ENCODE data around the gene NEXN. TPM values are rescaled to one million over a fixed set of nuclear protein-coding genes. Genes with fewer than 3 reads are reported as not detected.

Gene NEXN
- total RNA-seq, 2 donors from 2014 or later, result 5.7 TPM

- Histone ChIP-seq H3K27me3 (ENCODE audit: control insufficient read depth, insufficient read depth, low read length, poor library complexity, severe bottlenecking) (no peaks in the 10 kb centered on the region), H3K36me3 (ENCODE audit: control insufficient read depth, insufficient read depth, low read length) (peaks cover 60% of the 10 kb centered on the region), H3K9ac (ENCODE audit: extremely low read depth, low read length, poor library complexity, severe bottlenecking) (no peak overlapping the region), H3K4me3 (ENCODE audit: low read length) (no peak overlapping the region), H3K9me3 (ENCODE audit: control insufficient read depth, low read length) (no peaks in the 10 kb centered on the region), H3K4me1 (ENCODE audit: control insufficient read depth, insufficient read depth, low read length) (no peaks in the 10 kb centered on the region), H3K27ac (ENCODE audit: low read depth, low read length) (no peak overlapping the region)
- Mint-ChIP-seq H3K27me3 (ENCODE audit: insufficient read depth) (no peaks in the 10 kb centered on the region), H3K4me1 (no peaks in the 10 kb centered on the region), H3K36me3 (ENCODE audit: low read depth) (peaks cover 10% of the 10 kb centered on the region), H3K4me3 (no peak overlapping the region), H3K9me3 (no peaks in the 10 kb centered on the region), H3K27ac (no peak overlapping the region)
- TF ChIP-seq CTCF (conservative IDR thresholded peaks at IDR 0.05), result no peak
- DNase-seq, result no peak
Measured at GRCh38 chr1:77938651-77939050, 50.2 kb downstream of the NEXN start.

GRCh38 chr1:77940921-77941570 is 52.6 kb downstream of the NEXN start:
- Histone ChIP-seq H3K9me3 (ENCODE audit: control insufficient read depth, low read length) (no peaks in the 10 kb centered on the region), H3K9ac (ENCODE audit: extremely low read depth, low read length, poor library complexity, severe bottlenecking) (no peak overlapping the region), H3K4me1 (ENCODE audit: control insufficient read depth, insufficient read depth, low read length) (no peaks in the 10 kb centered on the region), H3K27ac (ENCODE audit: low read depth, low read length) (no peak overlapping the region), H3K27me3 (ENCODE audit: control insufficient read depth, insufficient read depth, low read length, poor library complexity, severe bottlenecking) (no peaks in the 10 kb centered on the region), H3K4me3 (ENCODE audit: low read length) (no peak overlapping the region), H3K36me3 (ENCODE audit: control insufficient read depth, insufficient read depth, low read length) (peaks cover 64% of the 10 kb centered on the region)
- no peak for DNase-seq
- Mint-ChIP-seq H3K36me3 (ENCODE audit: low read depth) (peaks cover 24% of the 10 kb centered on the region), H3K9me3 (no peaks in the 10 kb centered on the region), H3K4me3 (no peak overlapping the region), H3K27ac (no peak overlapping the region), H3K27me3 (ENCODE audit: insufficient read depth) (no peaks in the 10 kb centered on the region), H3K4me1 (no peaks in the 10 kb centered on the region)
- no peak for TF ChIP-seq CTCF (conservative IDR thresholded peaks at IDR 0.05)
- 94 to 100% methylated on average over 3 to 4 of the region's 4 CpGs for WGBS, 2 experiments (ENCODE audit: insufficient coverage in 1 of 2, insufficient read length in 1 of 2)

GRCh38 chr1:77942400-77943140 is 54.1 kb downstream of the NEXN start:
- Histone ChIP-seq H3K9me3 (ENCODE audit: control insufficient read depth, low read length) (no peaks in the 10 kb centered on the region), H3K4me1 (ENCODE audit: control insufficient read depth, insufficient read depth, low read length) (no peaks in the 10 kb centered on the region), H3K4me3 (ENCODE audit: low read length) (no peak overlapping the region), H3K27me3 (ENCODE audit: control insufficient read depth, insufficient read depth, low read length, poor library complexity, severe bottlenecking) (no peaks in the 10 kb centered on the region), H3K9ac (ENCODE audit: extremely low read depth, low read length, poor library complexity, severe bottlenecking) (no peak overlapping the region), H3K36me3 (ENCODE audit: control insufficient read depth, insufficient read depth, low read length) (peaks cover 71% of the 10 kb centered on the region), H3K27ac (ENCODE audit: low read depth, low read length) (no peak overlapping the region)
- WGBS, 2 experiments (ENCODE audit: insufficient coverage in 1 of 2, insufficient read length in 1 of 2), result 96 to 100% methylated on average over 1 to 3 of the region's 4 CpGs
- no peak for TF ChIP-seq CTCF (conservative IDR thresholded peaks at IDR 0.05)
- no peak overlapping the region for H3K4me3 Mint-ChIP-seq
- peaks cover 36% of the 10 kb centered on the region for H3K36me3 Mint-ChIP-seq (ENCODE audit: low read depth)
- DNase-seq, result no peak
- no peaks in the 10 kb centered on the region for H3K27me3 Mint-ChIP-seq (ENCODE audit: insufficient read depth)
- H3K27ac Mint-ChIP-seq, result no peak overlapping the region
- no peaks in the 10 kb centered on the region for H3K9me3 Mint-ChIP-seq
- H3K4me1 Mint-ChIP-seq, result no peaks in the 10 kb centered on the region
